ENCODE data around the gene SORCS2.

Gene SORCS2

DNA sequence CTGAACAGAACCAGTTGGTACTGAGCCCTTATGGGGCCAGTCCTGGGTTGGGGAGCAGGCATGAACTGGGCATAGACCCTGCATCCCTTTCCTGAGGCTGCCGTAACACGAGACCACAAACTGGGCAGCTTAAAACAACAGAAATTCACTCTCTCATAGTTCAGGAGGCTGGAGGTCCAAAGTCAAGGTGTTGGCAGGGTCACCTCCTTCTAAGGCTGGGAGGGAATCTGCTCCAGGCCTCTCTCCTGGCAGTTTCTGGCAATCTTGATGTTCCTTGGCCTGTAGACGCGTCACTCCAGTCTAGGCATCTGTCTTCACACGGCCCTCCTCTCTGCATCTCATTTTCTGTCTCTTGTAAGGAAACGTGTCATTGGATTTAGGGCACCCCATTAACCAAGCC lies 19.8 kb upstream of the SORCS2 start:
- Histone ChIP-seq H2AFZ (ENCODE audit: low read depth, low read length) (no peak overlapping the region), H3K36me3 (ENCODE audit: insufficient read depth, low read length) (no peaks in the 10 kb centered on the region), H3K4me1 (ENCODE audit: insufficient read depth, low read length) (no peaks in the 10 kb centered on the region), H3K9me3 (ENCODE audit: insufficient read depth, low read length, severe bottlenecking) (no peaks in the 10 kb centered on the region), H4K20me1 (ENCODE audit: insufficient read depth, low read length) (no peaks in the 10 kb centered on the region), H3K79me2 (ENCODE audit: insufficient read depth, low read length) (no peaks in the 10 kb centered on the region), H3K9ac (ENCODE audit: low read depth, low read length) (no peak overlapping the region), H3K4me3 (ENCODE audit: low read depth in 1 of 2, low read length in 2 of 2) (no peak overlapping the region), H3K27ac (ENCODE audit: low read length) (no peak overlapping the region), H3K4me2 (ENCODE audit: insufficient read depth, low read length) (no peak overlapping the region), H3K27me3 (ENCODE audit: insufficient read depth, low read length, poor library complexity) (peaks cover 5% of the 10 kb centered on the region)
- ATAC-seq (ENCODE audit: insufficient read depth, low read depth) (no peak), DNase-seq (no peak)
- TF ChIP-seq, protein P1, sequence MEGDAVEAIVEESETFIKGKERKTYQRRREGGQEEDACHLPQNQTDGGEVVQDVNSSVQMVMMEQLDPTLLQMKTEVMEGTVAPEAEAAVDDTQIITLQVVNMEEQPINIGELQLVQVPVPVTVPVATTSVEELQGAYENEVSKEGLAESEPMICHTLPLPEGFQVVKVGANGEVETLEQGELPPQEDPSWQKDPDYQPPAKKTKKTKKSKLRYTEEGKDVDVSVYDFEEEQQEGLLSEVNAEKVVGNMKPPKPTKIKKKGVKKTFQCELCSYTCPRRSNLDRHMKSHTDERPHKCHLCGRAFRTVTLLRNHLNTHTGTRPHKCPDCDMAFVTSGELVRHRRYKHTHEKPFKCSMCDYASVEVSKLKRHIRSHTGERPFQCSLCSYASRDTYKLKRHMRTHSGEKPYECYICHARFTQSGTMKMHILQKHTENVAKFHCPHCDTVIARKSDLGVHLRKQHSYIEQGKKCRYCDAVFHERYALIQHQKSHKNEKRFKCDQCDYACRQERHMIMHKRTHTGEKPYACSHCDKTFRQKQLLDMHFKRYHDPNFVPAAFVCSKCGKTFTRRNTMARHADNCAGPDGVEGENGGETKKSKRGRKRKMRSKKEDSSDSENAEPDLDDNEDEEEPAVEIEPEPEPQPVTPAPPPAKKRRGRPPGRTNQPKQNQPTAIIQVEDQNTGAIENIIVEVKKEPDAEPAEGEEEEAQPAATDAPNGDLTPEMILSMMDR (IDR thresholded peaks at IDR 0.05; ENCODE audit: borderline replicate concordance, extremely low read depth, low read length, poor library complexity, severe bottlenecking): no peak
- TF ChIP-seq EZH2 (IDR thresholded peaks at IDR 0.05; ENCODE audit: borderline replicate concordance, low read depth, low read length, severe bottlenecking): no peak

DNA sequence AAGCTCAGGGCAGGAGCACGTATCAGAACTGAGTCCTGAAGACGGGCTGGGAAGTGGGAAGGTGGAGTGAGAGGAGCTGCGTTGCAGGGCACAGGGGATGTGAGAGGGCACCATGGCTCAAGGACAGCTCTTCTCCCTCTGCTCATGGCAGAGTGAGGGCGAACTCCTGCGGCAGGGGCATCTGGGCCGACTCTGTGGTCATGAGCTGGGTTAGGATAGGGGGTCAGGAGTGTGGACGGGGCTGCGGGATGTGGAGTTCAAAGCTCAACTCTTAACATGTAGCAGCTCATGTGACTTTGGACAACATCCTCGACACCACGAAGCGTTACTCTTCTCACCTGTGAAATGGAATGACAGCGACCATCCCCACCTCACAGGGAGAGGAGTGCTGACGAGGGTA lies 19.4 kb upstream of the SORCS2 start:
- Histone ChIP-seq H2AFZ (ENCODE audit: low read depth, low read length) (no peak overlapping the region), H3K9ac (ENCODE audit: low read depth, low read length) (no peak overlapping the region), H3K4me1 (ENCODE audit: insufficient read depth, low read length) (no peaks in the 10 kb centered on the region), H4K20me1 (ENCODE audit: insufficient read depth, low read length) (no peaks in the 10 kb centered on the region), H3K27ac (ENCODE audit: low read length) (no peak overlapping the region), H3K36me3 (ENCODE audit: insufficient read depth, low read length) (no peaks in the 10 kb centered on the region), H3K4me2 (ENCODE audit: insufficient read depth, low read length) (no peak overlapping the region), H3K27me3 (ENCODE audit: insufficient read depth, low read length, poor library complexity) (peaks cover 5% of the 10 kb centered on the region), H3K4me3 (ENCODE audit: low read depth in 1 of 2, low read length in 2 of 2) (no peak overlapping the region), H3K79me2 (ENCODE audit: insufficient read depth, low read length) (no peaks in the 10 kb centered on the region), H3K9me3 (ENCODE audit: insufficient read depth, low read length, severe bottlenecking) (no peaks in the 10 kb centered on the region)
- ATAC-seq (ENCODE audit: insufficient read depth, low read depth): no peak
- no peak for DNase-seq
- TF ChIP-seq, protein P1 (IDR thresholded peaks at IDR 0.05; ENCODE audit: borderline replicate concordance, extremely low read depth, low read length, poor library complexity, severe bottlenecking): no peak
- no peak for TF ChIP-seq EZH2 (IDR thresholded peaks at IDR 0.05; ENCODE audit: borderline replicate concordance, low read depth, low read length, severe bottlenecking)

DNA sequence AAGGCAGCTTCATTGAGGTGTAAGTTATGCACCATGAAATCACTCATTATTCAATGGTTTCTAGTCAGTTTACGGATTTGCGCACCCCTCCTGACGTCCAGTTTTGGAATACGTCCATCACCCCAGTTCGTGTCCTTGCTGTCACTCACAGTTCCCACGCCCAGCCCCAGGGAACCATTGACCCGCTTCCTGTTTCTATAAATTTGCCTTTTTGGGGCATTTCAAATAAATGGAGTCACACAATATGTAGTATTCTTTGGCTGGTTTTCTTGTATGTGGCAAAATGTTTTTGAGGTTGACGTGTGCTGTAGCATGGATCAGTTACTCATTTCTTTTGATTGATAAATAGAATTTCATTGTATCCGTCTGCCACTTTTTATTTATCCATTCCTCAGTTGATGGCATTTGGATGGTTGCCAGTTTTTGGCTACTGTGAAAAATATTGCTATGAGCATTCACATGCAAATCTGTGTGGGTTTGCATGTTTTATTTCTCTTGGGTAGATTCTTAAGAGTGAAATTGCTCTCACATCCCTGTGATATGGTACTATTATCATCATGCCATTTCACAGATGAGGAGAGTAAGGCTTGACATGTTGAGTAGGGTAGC lies 18.4 kb upstream of the SORCS2 start:
- TF ChIP-seq, protein P1 (IDR thresholded peaks at IDR 0.05; ENCODE audit: borderline replicate concordance, extremely low read depth, low read length, poor library complexity, severe bottlenecking): no peak
- no peak for TF ChIP-seq EZH2 (IDR thresholded peaks at IDR 0.05; ENCODE audit: borderline replicate concordance, low read depth, low read length, severe bottlenecking)
- Histone ChIP-seq H4K20me1 (ENCODE audit: insufficient read depth, low read length) (no peaks in the 10 kb centered on the region), H3K9me3 (ENCODE audit: insufficient read depth, low read length, severe bottlenecking) (peaks cover 2% of the 10 kb centered on the region), H3K4me1 (ENCODE audit: insufficient read depth, low read length) (no peaks in the 10 kb centered on the region), H2AFZ (ENCODE audit: low read depth, low read length) (no peak overlapping the region), H3K27ac (ENCODE audit: low read length) (no peak overlapping the region), H3K27me3 (ENCODE audit: insufficient read depth, low read length, poor library complexity) (peaks cover 5% of the 10 kb centered on the region), H3K4me2 (ENCODE audit: insufficient read depth, low read length) (no peak overlapping the region), H3K4me3 (ENCODE audit: low read depth in 1 of 2, low read length in 2 of 2) (no peak overlapping the region), H3K36me3 (ENCODE audit: insufficient read depth, low read length) (no peaks in the 10 kb centered on the region), H3K79me2 (ENCODE audit: insufficient read depth, low read length) (no peaks in the 10 kb centered on the region), H3K9ac (ENCODE audit: low read depth, low read length) (no peak overlapping the region)
- no peak for DNase-seq
- no peak for ATAC-seq (ENCODE audit: insufficient read depth, low read depth)
